ENCODE data around the gene CEP85. TPM values are rescaled to one million over a fixed set of nuclear protein-coding genes. Genes with fewer than 3 reads are reported as not detected.
A peak's percentile ranks its signal among the peaks of the same experiment; 100 is the strongest.

CEP85 gene
- total RNA-seq, 4 donors from 2014 or later = 7.5 to 14.7 (median 12.5) TPM

DNA sequence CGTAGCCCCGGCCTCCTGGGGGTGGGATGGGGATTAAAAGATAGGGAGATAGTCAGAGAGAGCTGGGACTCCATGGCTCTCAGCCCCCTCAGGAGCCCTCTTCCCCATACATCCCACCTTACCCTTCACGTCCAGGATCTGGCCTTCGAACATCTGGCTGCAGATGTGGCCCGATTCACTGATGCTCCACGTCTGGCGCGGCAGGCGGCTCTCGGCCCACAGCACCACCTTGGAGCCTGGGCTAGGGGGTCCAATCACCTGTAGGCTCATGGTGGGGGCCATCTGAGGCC, 88.0 kb downstream of the CEP85 start:
- Histone ChIP-seq H3K4me3 (no peak overlapping the region), H3K4me1 (peaks cover 0 to 34% (median 10%) of the 10 kb centered on the region in 3 donors), H3K27me3 (peaks cover 0 to 4% (median 0%) of the 10 kb centered on the region in 4 donors), H3K9me3 (no peaks in the 10 kb centered on the region), H3K27ac (peak overlapping the region in 1 of 4 donors; percentile 0), H3K36me3 (peaks cover 0 to 74% (median 8%) of the 10 kb centered on the region in 3 donors)
- 53 to 60% methylated on average over 7 to 8 of the region's 10 CpGs for WGBS, 2 donors
- intact Hi-C loops (cut with DNase I) = loop anchor here (5.0 kb wide), 1 partner anchor 40 kb away; the partner anchor contains the start of gene SH3BGRL3
- no peak for DNase-seq
- TF ChIP-seq, protein P1, sequence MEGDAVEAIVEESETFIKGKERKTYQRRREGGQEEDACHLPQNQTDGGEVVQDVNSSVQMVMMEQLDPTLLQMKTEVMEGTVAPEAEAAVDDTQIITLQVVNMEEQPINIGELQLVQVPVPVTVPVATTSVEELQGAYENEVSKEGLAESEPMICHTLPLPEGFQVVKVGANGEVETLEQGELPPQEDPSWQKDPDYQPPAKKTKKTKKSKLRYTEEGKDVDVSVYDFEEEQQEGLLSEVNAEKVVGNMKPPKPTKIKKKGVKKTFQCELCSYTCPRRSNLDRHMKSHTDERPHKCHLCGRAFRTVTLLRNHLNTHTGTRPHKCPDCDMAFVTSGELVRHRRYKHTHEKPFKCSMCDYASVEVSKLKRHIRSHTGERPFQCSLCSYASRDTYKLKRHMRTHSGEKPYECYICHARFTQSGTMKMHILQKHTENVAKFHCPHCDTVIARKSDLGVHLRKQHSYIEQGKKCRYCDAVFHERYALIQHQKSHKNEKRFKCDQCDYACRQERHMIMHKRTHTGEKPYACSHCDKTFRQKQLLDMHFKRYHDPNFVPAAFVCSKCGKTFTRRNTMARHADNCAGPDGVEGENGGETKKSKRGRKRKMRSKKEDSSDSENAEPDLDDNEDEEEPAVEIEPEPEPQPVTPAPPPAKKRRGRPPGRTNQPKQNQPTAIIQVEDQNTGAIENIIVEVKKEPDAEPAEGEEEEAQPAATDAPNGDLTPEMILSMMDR (IDR thresholded peaks at IDR 0.05) = no peak

DNA sequence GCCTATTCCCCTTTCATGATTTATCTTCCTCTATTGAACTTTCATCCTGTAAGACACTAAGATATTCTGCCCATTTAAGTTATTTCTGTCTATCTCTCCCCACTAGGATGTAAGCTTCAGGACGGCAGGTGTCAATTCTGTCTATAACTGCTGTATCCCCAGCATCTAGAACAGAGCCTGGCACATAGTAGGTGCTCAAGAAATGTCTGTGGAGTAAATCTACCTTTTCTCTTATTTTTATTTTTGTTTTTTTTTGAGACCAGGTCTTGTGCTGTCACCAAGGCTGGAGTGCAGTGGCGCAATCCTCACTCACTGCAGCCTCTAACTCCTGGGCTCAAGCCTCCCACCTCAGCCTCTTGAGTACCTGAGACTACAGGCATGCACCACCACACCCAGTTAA, 89.4 kb downstream of the CEP85 start:
- Histone ChIP-seq H3K36me3 (peaks cover 0 to 88% (median 8%) of the 10 kb centered on the region in 3 donors), H3K4me1 (peaks cover 0 to 31% (median 10%) of the 10 kb centered on the region in 3 donors), H3K9me3 (no peaks in the 10 kb centered on the region), H3K4me3 (no peak overlapping the region), H3K27me3 (peaks cover 0 to 4% (median 0%) of the 10 kb centered on the region in 4 donors), H3K27ac (no peak overlapping the region)
- intact Hi-C loops (cut with DNase I) = loop anchor here (5.0 kb wide), 1 partner anchor 41 kb away; the partner anchor contains the start of gene SH3BGRL3
- 91 to 93% methylated on average over 2 of the region's 2 CpGs for WGBS, 2 donors
- TF ChIP-seq, protein P1 (IDR thresholded peaks at IDR 0.05) = no peak
- TF ChIP-seq POLR2A (IDR thresholded peaks at IDR 0.05) = no peak
- DNase-seq = no peak

- Histone ChIP-seq H3K36me3 (peaks cover 0 to 98% (median 8%) of the 10 kb centered on the region in 3 donors), H3K27ac (no peak overlapping the region), H3K9me3 (no peaks in the 10 kb centered on the region), H3K27me3 (peaks cover 0 to 5% (median 0%) of the 10 kb centered on the region in 4 donors), H3K4me3 (no peak overlapping the region), H3K4me1 (peaks cover 0 to 29% (median 10%) of the 10 kb centered on the region in 3 donors)
- no peak for DNase-seq
- TF ChIP-seq POLR2A (IDR thresholded peaks at IDR 0.05) = no peak
- TF ChIP-seq, protein P1 (IDR thresholded peaks at IDR 0.05) = no peak
- 81 to 89% methylated on average over 3 of the region's 3 CpGs for WGBS, 2 donors
- intact Hi-C loops (cut with DNase I) = loop anchor here (5.0 kb wide), 1 partner anchor 42 kb away; the partner anchor contains the start of gene SH3BGRL3
Measured at GRCh38 chr1:26324550-26324949, 90.5 kb downstream of the CEP85 start.

DNA sequence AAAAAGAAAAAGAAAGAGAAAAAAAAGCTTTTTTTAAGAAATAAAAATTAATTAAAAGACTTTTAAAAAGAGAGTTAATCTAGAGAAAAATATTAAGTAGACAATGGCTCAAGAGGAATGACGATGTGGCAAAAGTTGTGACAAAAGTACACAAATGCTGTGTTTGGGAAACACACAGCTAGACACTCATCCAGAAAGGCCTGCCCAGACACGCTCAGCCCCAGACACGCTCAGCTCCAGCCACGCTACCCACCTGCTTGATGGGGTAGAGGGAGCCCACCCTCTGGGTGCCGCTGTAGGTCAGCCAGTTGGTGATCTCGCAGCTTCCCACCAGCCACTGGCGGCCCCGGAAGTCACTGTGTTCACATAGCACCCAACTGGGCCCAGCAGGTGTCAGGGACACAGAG, 94.0 kb downstream of the CEP85 start:
- no peaks in the 10 kb centered on the region for H3K9me3 ChIP-seq
- peaks cover 0 to 88% (median 0%) of the 10 kb centered on the region in 3 donors for H3K36me3 ChIP-seq
- peaks cover 0 to 10% (median 0%) of the 10 kb centered on the region in 3 donors for H3K4me1 ChIP-seq
- peaks cover 0 to 34% (median 0%) of the 10 kb centered on the region in 4 donors for H3K27me3 ChIP-seq
- H3K27ac ChIP-seq = no peak overlapping the region
- intact Hi-C loops (cut with DNase I) = no loop called here
- 38 to 59% methylated on average over 7 to 8 of the region's 8 CpGs for WGBS, 2 donors
- DNase-seq = no peak
- TF ChIP-seq, protein P1 (IDR thresholded peaks at IDR 0.05) = no peak
- TF ChIP-seq POLR2A (IDR thresholded peaks at IDR 0.05) = no peak
- H3K4me3 ChIP-seq = no peak overlapping the region

Other genes with a start within 250 kb of the CEP85 start
- 10 to 100 TPM in 3 of 4 donors, 1 to 10 TPM in 1; 8.3 to 17.2 (median 11.7) TPM for gene PAFAH2, start 236.1 kb upstream of the CEP85 start, total RNA-seq
- not detected for gene EXTL1, start 212.4 kb upstream of the CEP85 start, total RNA-seq
- not detected for gene SLC30A2, start 188.1 kb upstream of the CEP85 start, total RNA-seq
- 1 to 10 TPM in 1 of 4 donors, under 1 TPM in 1, not detected in 2; 0.23 to 1.7 TPM for gene TRIM63, start 166.6 kb upstream of the CEP85 start, total RNA-seq
- gene PDIK1L, start 122.4 kb upstream of the CEP85 start, total RNA-seq = 10 to 100 TPM in 2 of 4 donors, 1 to 10 TPM in 2; 5.6 to 14.0 (median 8.3) TPM
- gene FAM110D, start 75.1 kb upstream of the CEP85 start, total RNA-seq = 1 to 10 TPM in 2 of 4 donors, under 1 TPM in 2; 0.23 to 5.1 (median 2.0) TPM
- gene C1orf232, start 65.2 kb upstream of the CEP85 start, total RNA-seq = not detected
- 10 to 100 TPM; 19.2 to 45.6 (median 24.7) TPM for gene ZNF593, start 64.3 kb upstream of the CEP85 start, total RNA-seq
- gene ZNF593OS, start 62.4 kb upstream of the CEP85 start, total RNA-seq = not detected
- 10 to 100 TPM; 17.8 to 43.3 (median 25.9) TPM for gene CNKSR1, start 56.7 kb upstream of the CEP85 start, total RNA-seq
- not detected for gene CATSPER4, start 43.6 kb upstream of the CEP85 start, total RNA-seq
- 100 to 1,000 TPM in 2 of 4 donors, 10 to 100 TPM in 2; 76.9 to 163 (median 106) TPM for gene SH3BGRL3, start 45.9 kb downstream of the CEP85 start, total RNA-seq
- 1 to 10 TPM; 3.2 to 9.2 (median 3.7) TPM for gene UBXN11, start 72.4 kb downstream of the CEP85 start, total RNA-seq
- 10 to 100 TPM in 2 of 4 donors, 1 to 10 TPM in 2; 1.9 to 22.1 (median 9.4) TPM for gene CD52, start 83.8 kb downstream of the CEP85 start, total RNA-seq
- gene CRYBG2, start 119.9 kb downstream of the CEP85 start, total RNA-seq = 100 to 1,000 TPM in 3 of 4 donors, 10 to 100 TPM in 1; 35.8 to 305 (median 122) TPM
- under 1 TPM in 2 of 4 donors, not detected in 2; 0.26 to 0.95 TPM for gene ZNF683, start 138.6 kb downstream of the CEP85 start, total RNA-seq
- gene LIN28A, start 176.6 kb downstream of the CEP85 start, total RNA-seq = not detected
- gene DHDDS, start 198.1 kb downstream of the CEP85 start, total RNA-seq = 10 to 100 TPM; 30.3 to 49.7 (median 37.9) TPM
- 100 to 1,000 TPM; 105 to 312 (median 243) TPM for gene HMGN2, start 238.2 kb downstream of the CEP85 start, total RNA-seq

Data from esophagus squamous epithelium (tissue), 5 donors.